ENCODE data around the gene CUEDC1.

The CUEDC1 gene

DNA sequence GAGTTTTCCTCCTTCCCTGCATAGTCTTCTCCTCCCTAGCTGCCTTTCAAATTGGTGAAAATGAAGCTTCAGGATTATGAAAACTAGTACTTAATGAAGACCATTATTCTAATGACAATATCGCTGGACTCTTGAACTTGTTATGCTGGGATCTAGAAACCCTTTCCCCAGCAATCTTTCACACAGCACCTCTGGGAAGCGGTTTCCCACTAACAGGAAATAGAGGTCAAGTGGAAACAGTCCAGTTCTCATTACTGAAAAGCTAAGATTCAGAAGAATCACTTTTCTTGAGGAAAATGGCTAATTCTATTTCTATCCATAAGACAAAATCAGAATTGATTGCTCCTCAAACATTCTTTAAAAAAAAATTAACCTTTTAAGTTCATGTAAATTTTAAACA lies 34.8 kb upstream of the CUEDC1 start:
- no peak overlapping the region for H3K4me3 ChIP-seq (ENCODE audit: low read length)
- TF ChIP-seq, protein P1, sequence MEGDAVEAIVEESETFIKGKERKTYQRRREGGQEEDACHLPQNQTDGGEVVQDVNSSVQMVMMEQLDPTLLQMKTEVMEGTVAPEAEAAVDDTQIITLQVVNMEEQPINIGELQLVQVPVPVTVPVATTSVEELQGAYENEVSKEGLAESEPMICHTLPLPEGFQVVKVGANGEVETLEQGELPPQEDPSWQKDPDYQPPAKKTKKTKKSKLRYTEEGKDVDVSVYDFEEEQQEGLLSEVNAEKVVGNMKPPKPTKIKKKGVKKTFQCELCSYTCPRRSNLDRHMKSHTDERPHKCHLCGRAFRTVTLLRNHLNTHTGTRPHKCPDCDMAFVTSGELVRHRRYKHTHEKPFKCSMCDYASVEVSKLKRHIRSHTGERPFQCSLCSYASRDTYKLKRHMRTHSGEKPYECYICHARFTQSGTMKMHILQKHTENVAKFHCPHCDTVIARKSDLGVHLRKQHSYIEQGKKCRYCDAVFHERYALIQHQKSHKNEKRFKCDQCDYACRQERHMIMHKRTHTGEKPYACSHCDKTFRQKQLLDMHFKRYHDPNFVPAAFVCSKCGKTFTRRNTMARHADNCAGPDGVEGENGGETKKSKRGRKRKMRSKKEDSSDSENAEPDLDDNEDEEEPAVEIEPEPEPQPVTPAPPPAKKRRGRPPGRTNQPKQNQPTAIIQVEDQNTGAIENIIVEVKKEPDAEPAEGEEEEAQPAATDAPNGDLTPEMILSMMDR (IDR thresholded peaks at IDR 0.05; ENCODE audit: insufficient read depth, low read depth, low read length, missing control alignments): no peak
- no peak for DNase-seq (ENCODE audit: low read depth)

DNA sequence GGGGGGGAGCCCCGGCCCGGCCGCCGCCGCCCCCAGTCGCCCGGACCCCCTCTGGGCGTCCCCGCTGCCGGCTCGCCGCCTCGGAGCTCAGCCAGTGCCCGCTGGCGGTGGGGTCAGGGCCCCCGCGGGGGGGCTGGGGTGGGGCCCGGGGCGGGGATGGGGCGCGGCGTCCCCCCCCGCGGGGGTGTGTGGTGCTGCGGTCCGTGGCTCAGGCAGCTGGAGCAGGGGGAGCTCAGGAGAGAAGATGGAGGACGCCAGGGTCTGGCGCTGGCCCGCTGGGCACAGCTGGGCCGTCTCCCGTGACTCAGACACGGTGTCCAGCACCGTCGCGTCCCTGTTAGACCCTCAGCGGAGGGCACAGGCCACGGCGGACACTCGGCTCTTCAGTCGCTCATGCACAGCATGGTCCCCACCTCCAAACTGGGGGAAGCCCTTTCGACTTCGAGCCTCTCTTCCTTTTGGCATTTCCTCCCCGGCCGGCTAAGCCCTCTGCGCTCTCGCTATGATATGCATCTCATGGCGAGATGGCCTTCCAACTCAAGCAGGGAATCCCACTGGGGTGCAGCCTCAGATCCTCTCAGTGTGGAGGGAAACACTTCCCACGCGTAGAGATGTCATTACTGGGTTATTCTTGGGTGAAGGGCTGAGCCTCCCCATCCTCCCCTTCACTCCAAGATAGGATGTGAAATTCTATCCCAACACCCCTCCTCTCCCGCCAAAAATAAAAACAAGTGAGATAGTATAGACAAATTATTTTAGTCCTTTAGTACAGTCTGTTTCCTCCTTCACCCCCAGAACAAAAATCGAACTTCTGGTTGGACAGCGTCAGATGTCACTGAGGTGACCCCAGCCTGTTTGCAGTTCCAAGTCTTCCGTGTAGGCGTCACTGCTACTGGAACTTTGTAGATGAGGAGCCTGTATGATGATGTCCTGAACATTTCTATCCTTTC lies 33.4 kb upstream of the CUEDC1 start:
- peak overlapping the region; percentile 59 for H3K4me3 ChIP-seq (ENCODE audit: low read length)
- peak; percentile 53 for DNase-seq (ENCODE audit: low read depth)
- TF ChIP-seq, protein P1 (IDR thresholded peaks at IDR 0.05; ENCODE audit: insufficient read depth, low read depth, low read length, missing control alignments): no peak

DNA sequence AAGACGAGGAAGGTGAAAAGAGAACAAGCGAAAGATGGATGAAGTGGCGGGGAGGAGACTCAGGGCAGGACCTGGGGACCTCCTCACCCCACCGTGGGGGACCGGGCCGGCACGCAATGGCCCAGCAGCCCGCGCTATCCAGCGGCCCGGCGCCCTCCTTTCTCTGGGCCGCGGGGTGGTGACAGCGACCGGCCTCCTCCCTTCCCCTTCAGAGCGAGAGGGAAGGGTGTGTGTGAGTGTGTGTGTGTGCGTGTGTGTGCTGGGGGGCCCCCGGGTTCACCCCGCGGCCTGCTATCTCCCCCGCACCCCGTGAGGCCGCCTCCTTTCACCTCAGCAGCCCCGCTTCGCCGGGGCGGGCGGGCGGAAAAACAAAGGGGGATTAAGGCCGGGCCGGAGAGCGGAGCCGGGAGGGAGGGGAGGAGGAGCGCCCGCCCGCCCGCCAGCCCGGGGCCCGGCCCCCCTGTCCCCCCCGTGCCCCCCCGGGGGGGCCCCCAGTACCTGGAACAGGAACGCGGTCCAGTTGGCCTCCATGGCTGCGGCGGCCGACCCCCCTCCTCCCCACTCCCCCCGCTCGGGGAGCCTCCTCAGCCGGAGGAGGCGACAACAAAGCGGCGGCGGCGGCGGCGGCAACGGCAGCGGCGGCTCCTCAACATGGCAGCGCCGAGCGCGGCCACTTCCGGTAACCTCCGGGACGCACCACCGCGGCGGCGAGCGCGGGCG lies 32.5 kb upstream of the CUEDC1 start, which contains the start of gene VEZF1:
TSS of gene VEZF1 (minus strand) at position 674 of the 720 bp plus-strand sequence. CDS start at position 531, 143 bp downstream.
- peak; percentile 63 for DNase-seq (ENCODE audit: low read depth)
- peak within 1 kb of the TSS; percentile 71 for H3K4me3 ChIP-seq (ENCODE audit: low read length)
- TF ChIP-seq, protein P1 (IDR thresholded peaks at IDR 0.05; ENCODE audit: insufficient read depth, low read depth, low read length, missing control alignments): no peak

DNA sequence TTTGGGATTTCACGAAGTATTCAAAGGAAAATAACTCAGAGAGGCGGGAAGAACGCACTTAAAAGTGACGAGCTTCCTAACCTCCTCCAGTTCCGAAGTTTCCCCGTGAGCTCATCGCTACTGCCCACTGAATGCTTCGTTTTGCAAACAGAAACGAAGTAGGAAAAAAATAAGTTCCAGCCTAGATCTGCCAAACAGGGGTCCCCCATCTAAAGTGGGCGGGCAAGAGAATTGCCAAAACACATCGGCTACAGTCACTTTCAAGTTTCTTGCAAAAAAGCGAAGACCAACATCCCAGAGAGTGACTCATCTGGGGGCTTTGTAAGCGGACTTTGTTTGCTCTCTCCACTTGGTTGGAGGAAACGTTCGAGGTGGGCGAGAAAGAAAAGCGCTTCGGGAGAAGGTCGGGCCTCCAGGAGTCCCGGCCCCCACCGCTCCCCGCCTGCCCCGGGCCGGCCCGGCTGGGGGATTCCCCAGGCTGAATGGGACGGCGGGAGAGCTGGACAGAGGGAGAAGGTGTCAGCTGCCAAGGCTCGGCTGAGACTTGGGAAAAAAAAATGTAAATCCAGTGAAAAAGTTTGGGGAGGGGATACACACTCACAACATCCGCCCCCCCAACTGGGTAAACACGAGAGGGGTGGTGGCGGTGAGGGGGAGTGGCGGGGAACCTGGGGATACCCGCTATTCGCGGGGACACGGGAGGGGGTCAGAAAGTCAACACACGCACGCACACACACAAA lies 31.8 kb upstream of the CUEDC1 start:
- TF ChIP-seq, protein P1 (IDR thresholded peaks at IDR 0.05; ENCODE audit: insufficient read depth, low read depth, low read length, missing control alignments): no peak
- H3K4me3 ChIP-seq (ENCODE audit: low read length): peak overlapping the region; percentile 71
- DNase-seq (ENCODE audit: low read depth): peak; percentile 59

DNA sequence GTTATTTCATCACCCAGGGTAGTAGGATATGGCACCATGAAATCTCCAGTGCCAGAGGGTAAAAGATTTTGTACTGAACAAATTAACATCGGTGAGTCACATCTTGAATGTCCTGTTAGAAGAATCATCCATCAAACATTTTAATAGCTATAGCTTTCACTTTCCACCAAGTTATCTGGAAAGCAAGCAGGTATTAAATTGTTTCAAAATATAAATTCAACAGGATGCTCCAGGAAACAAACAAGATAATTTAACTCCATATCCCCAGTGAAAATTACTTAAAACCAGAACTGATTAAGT lies 30.4 kb upstream of the CUEDC1 start:
- DNase-seq (ENCODE audit: low read depth): peak; percentile 86
- TF ChIP-seq, protein P1 (IDR thresholded peaks at IDR 0.05; ENCODE audit: insufficient read depth, low read depth, low read length, missing control alignments): no peak
- H3K4me3 ChIP-seq (ENCODE audit: low read length): no peak overlapping the region

DNA sequence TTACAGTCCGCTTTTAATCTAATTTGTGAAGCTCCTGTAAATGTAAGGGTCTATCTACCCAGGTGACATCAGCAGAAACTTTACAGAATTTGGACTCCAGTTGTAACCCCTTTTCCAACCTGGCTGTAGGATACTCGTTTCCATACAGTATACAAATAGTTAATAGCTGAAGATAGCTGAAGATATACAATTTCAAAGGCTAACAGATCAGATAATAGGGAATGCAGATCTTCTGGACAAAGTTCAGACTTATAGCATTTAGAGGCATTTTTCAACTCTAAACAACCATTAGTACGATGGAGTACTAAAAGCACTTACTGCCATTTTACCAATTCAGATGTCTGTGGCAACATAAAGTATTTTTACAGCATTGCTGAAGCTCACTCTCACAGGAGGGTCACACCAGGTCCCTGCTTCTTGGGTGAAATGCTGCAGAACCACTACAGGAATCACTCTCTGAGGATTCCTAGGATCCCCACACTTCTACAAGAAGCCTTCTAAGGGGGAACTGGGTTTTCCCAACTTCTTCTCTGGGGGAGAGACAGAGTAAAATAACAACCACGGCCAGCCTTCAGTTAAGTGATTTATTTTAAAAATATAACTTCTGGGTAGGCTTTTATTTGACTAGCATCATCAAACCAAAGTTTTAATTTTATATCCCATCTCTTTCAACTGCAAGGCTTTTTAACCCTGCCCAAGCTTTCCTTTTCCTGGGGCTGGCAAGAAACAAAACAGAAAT lies 29.9 kb upstream of the CUEDC1 start:
- TF ChIP-seq, protein P1 (IDR thresholded peaks at IDR 0.05; ENCODE audit: insufficient read depth, low read depth, low read length, missing control alignments): no peak
- no peak for DNase-seq (ENCODE audit: low read depth)
- no peak overlapping the region for H3K4me3 ChIP-seq (ENCODE audit: low read length)
